ENCODE measurements around the gene VSNL1.

Gene VSNL1

DNA sequence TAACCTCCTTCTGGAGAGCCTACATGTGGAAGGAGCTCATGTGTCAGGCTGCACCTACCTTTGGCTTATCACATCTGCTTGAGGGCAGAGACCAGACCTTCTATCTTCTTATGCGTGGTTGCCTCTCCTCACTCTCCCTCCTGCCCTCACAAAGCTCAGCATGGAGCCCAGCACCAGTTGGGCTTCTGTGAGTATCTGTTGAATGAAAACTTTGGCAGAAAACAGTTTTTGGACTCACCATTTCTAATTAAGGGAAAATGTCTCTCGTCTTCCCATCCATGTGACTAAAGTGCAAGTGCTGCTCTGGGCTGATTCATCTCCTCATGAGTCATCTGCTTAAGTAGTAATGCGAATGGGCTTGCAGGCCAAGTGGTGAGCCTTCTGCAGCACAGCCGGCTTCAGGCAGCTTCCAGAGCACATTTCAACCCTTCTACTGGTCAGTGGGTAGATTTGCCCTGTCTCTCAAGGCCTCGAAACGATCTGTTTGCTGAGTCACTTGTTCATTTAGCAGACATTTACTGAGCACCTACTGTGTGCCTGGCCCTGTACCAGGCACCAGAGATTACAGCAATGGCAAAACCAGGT, 102.6 kb downstream of the VSNL1 start:
- no peak overlapping the region for H3K4me3 ChIP-seq (ENCODE audit: low read depth, low read length)
- TF ChIP-seq, protein P1, sequence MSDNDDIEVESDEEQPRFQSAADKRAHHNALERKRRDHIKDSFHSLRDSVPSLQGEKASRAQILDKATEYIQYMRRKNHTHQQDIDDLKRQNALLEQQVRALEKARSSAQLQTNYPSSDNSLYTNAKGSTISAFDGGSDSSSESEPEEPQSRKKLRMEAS (IDR thresholded peaks at IDR 0.05; ENCODE audit: low read depth, low read length) = peak; percentile 66
- TF ChIP-seq, protein P2, sequence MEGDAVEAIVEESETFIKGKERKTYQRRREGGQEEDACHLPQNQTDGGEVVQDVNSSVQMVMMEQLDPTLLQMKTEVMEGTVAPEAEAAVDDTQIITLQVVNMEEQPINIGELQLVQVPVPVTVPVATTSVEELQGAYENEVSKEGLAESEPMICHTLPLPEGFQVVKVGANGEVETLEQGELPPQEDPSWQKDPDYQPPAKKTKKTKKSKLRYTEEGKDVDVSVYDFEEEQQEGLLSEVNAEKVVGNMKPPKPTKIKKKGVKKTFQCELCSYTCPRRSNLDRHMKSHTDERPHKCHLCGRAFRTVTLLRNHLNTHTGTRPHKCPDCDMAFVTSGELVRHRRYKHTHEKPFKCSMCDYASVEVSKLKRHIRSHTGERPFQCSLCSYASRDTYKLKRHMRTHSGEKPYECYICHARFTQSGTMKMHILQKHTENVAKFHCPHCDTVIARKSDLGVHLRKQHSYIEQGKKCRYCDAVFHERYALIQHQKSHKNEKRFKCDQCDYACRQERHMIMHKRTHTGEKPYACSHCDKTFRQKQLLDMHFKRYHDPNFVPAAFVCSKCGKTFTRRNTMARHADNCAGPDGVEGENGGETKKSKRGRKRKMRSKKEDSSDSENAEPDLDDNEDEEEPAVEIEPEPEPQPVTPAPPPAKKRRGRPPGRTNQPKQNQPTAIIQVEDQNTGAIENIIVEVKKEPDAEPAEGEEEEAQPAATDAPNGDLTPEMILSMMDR (IDR thresholded peaks at IDR 0.05; ENCODE audit: low read depth, low read length) = no peak
- DNase-seq (ENCODE audit: low read depth) = peak; percentile 85

DNA sequence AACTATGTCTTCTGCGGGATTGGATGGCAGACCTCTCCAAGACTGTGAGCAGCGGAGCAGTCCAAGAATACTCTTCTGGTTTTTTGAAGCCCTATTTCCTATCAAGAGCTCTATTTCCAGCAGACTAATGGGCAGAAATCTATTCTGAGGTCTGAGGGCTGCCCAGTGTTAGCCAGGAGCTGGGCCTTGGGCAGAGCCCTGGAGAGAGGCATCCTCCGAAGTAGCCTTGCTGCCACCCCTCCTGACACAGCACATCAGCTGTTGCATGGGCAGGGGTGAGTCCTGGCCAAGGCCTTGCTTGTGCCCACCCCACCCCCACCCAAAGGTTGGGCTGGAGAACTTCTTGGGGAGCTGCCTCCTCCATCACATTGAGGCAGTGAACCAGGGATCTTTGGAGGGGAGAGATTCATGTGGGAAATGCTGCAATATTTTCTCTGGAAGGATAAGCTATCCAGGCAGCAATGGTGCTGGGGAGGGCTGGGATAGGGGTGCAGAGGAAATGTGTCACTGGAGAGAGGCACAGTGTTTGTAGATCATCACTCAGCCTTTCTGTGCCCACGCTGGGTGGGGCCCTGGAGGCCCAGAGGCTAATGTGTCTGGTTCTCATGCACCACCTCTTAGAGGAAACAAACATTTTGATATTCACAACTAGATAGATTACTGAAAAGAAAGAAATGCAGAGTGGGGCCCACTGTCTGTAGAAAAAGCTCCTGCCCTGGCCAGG, 104.7 kb downstream of the VSNL1 start:
- H3K4me3 ChIP-seq (ENCODE audit: low read depth, low read length) = no peak overlapping the region
- TF ChIP-seq, protein P2 (IDR thresholded peaks at IDR 0.05; ENCODE audit: low read depth, low read length) = no peak
- no peak for TF ChIP-seq POLR2A (IDR thresholded peaks at IDR 0.05; ENCODE audit: extremely low read depth, insufficient read length)
- TF ChIP-seq, protein P1 (IDR thresholded peaks at IDR 0.05; ENCODE audit: low read depth, low read length) = no peak
- no peak for TF ChIP-seq MYC (IDR thresholded peaks at IDR 0.05; ENCODE audit: low read depth, low read length)
- no peak for DNase-seq (ENCODE audit: low read depth)

DNA sequence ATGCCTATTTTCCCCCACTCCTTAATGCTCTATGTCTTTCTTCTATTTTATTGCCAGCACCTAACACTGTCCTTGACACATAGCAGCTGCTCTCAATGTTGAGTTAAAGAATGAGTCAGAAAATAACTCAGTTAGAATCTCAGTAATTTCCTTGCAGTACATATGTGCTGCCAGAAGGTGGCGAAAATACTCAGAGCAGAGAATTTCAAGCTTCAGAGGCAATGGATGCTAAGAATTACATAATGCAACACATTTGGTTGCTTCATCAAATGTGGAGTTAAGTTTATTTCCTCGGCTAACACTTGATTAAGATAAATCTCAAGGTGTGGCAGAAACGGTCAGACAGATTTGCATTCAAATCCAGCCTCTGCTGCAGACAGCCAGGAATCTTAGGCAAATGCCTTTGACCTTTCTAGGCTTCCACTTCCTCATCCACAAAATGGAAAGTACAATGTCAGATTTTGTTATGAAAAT, 105.6 kb downstream of the VSNL1 start:
- peak; percentile 77 for DNase-seq (ENCODE audit: low read depth)
- 0 out of 2 replicates have a peak, but pooled peaks have one; percentile 28 for TF ChIP-seq MYC (IDR thresholded peaks at IDR 0.05; ENCODE audit: low read depth, low read length)
- TF ChIP-seq, protein P1 (IDR thresholded peaks at IDR 0.05; ENCODE audit: low read depth, low read length) = no peak
- no peak for TF ChIP-seq POLR2A (IDR thresholded peaks at IDR 0.05; ENCODE audit: extremely low read depth, insufficient read length)
- TF ChIP-seq, protein P2 (IDR thresholded peaks at IDR 0.05; ENCODE audit: low read depth, low read length) = peak; percentile 78
- no peak overlapping the region for H3K4me3 ChIP-seq (ENCODE audit: low read depth, low read length)

DNA sequence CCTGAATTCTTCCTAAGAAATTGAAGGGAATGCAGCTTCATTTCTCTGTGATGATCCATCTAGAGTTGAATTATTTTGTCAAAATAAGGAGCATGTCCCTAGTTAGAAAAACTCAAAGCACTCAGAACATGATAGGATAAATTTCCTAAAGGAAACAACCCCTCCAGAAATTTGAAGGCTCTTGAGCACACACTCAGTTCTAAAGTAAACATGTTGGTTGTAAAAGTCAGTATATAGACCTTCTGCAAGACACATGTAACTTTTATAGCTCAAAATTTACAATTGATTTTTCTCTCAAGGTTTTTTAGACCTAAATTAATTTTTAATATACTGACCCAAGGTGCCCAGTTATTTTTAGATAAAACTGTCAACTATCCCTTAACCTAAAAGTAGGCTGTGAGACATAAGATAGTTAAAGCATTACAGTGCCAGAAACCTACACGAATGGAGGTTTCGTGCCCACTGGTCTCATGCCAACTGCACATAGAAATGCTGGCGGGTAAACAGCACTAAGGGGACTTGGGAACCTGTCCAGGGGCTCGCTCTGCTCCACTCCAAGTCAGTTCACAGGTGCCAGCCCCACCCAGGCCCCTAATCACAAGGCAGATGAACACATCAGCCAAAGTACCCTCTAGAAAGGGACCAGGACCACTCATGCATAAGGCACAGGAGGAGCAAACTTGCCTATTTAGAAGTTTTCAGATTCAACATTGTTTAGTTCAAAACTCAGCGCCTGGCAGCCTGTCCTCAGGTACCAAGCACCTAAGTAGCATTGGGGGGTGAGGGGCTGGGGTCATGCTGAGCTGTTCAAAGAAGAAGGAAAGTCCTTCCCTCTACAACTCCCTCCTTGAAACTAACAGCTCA, 106.6 kb downstream of the VSNL1 start:
- TF ChIP-seq, protein P1 (IDR thresholded peaks at IDR 0.05; ENCODE audit: low read depth, low read length) = no peak
- TF ChIP-seq, protein P2 (IDR thresholded peaks at IDR 0.05; ENCODE audit: low read depth, low read length) = no peak
- H3K4me3 ChIP-seq (ENCODE audit: low read depth, low read length) = no peak overlapping the region
- no peak for DNase-seq (ENCODE audit: low read depth)

DNA sequence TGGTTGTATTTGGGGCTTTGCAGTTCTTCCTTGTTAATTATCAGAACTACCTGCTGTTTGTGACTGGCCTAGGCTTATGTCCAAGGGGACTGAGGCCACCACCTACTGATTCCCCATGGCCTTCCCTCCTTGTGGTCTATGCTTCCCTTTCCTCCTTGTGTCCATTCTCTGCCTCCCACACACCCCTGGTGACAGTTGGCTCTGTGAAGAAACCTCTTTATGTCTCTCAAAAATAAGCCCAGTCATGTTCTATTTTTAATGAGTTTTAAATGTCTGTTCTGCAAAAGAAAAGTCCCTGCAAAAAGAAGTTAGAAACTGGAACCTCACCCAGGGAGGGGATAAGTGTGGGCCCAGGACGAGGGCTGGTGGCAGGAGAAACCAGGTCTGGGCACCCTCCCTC, 108.1 kb downstream of the VSNL1 start:
- peak; percentile 65 for DNase-seq (ENCODE audit: low read depth)
- no peak overlapping the region for H3K4me3 ChIP-seq (ENCODE audit: low read depth, low read length)
- TF ChIP-seq POLR2A (IDR thresholded peaks at IDR 0.05; ENCODE audit: extremely low read depth, insufficient read length) (no peak), MYC (IDR thresholded peaks at IDR 0.05; ENCODE audit: low read depth, low read length) (no peak)
- TF ChIP-seq, protein P2 (IDR thresholded peaks at IDR 0.05; ENCODE audit: low read depth, low read length) = no peak
- TF ChIP-seq, protein P1 (IDR thresholded peaks at IDR 0.05; ENCODE audit: low read depth, low read length) = no peak

All from NB4 (cell line).